HG03558 (cell line): Measurements from ENCODE around the gene USP17L25.
"Not testable (repeated sequence)": the region's sequence is repeated elsewhere in the genome, so short reads cannot be mapped to it uniquely, and the experiment has no call there.

ENCODE experiments used
- ATAC-seq: cut with Tn5 transposase; IDR thresholded peaks from one replicate; pipeline ENCODE4 v1.9.1; 2021; ENCODE audit warnings: moderate number of reproducible peaks; ENCODE audit not compliant: unreplicated experiment; ENCODE audit errors: extremely low read depth

Gene USP17L25, protein sequence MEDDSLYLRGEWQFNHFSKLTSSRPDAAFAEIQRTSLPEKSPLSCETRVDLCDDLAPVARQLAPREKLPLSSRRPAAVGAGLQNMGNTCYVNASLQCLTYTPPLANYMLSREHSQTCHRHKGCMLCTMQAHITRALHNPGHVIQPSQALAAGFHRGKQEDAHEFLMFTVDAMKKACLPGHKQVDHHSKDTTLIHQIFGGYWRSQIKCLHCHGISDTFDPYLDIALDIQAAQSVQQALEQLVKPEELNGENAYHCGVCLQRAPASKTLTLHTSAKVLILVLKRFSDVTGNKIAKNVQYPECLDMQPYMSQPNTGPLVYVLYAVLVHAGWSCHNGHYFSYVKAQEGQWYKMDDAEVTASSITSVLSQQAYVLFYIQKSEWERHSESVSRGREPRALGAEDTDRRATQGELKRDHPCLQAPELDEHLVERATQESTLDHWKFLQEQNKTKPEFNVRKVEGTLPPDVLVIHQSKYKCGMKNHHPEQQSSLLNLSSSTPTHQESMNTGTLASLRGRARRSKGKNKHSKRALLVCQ

DNA sequence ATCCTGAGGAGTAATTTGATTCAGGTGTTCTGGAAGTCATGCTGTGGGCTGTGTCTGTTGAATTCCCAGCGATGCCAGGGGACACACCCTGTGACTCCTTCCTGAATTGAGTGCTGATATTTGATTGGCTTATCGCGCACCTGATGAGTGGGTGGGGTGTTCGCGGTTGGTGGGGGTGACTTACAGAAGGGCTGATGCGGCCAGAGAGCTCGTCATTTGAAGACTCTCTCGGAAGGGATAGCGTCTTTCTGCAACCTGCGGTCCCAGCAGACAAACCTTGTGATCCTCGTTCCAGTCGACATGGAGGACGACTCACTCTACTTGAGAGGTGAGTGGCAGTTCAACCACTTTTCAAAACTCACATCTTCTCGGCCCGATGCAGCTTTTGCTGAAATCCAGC lies at the start of gene USP17L25:
Gene USP17L25 (plus strand): TSS at position 301 of the 400 bp plus-strand sequence. CDS start 0 bp downstream, at position 301.
- ATAC-seq = not testable (repeated sequence)

DNA sequence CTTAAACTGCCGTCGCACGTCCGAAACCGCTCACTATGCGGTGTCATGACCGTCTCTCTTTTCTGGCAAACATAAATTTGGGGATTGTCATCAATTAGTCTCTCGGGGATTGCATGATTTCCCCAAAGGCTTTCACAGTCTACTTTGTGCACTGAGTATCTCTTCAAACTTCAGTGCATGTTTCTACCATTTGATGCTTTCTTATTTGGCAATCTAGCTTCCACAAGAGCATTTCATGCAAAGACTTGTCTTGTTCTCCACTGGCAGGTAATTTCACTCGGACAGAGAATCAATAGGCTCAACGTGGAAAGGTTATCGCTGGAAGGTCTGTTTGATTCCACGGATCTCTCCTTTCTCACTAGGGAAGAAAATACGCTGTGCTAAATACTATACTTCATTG lies 5.5 kb upstream of the USP17L25 start:
- not testable (repeated sequence) for ATAC-seq

DNA sequence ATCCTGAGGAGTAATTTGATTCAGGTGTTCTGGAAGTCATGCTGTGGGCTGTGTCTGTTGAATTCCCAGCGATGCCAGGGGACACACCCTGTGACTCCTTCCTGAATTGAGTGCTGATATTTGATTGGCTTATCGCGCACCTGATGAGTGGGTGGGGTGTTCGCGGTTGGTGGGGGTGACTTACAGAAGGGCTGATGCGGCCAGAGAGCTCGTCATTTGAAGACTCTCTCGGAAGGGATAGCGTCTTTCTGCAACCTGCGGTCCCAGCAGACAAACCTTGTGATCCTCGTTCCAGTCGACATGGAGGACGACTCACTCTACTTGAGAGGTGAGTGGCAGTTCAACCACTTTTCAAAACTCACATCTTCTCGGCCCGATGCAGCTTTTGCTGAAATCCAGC lies 4.8 kb upstream of the USP17L25 start, which contains the start of gene USP17L24:
Gene USP17L24 (plus strand): TSS at position 301 of the 400 bp plus-strand sequence. CDS start 0 bp downstream, at position 301.
- not testable (repeated sequence) for ATAC-seq

DNA sequence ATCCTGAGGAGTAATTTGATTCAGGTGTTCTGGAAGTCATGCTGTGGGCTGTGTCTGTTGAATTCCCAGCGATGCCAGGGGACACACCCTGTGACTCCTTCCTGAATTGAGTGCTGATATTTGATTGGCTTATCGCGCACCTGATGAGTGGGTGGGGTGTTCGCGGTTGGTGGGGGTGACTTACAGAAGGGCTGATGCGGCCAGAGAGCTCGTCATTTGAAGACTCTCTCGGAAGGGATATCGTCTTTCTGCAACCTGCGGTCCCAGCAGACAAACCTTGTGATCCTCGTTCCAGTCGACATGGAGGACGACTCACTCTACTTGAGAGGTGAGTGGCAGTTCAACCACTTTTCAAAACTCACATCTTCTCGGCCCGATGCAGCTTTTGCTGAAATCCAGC lies 4.6 kb downstream of the USP17L25 start, which contains the start of gene USP17L26:
Gene USP17L26 (plus strand): TSS at position 301 of the 400 bp plus-strand sequence. CDS start 0 bp downstream, at position 301.
- ATAC-seq = not testable (repeated sequence)

DNA sequence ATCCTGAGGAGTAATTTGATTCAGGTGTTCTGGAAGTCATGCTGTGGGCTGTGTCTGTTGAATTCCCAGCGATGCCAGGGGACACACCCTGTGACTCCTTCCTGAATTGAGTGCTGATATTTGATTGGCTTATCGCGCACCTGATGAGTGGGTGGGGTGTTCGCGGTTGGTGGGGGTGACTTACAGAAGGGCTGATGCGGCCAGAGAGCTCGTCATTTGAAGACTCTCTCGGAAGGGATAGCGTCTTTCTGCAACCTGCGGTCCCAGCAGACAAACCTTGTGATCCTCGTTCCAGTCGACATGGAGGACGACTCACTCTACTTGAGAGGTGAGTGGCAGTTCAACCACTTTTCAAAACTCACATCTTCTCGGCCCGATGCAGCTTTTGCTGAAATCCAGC lies 9.4 kb downstream of the USP17L25 start, which contains the start of gene USP17L5:
Gene USP17L5 (plus strand): TSS at position 301 of the 400 bp plus-strand sequence. CDS start 0 bp downstream, at position 301.
- not testable (repeated sequence) for ATAC-seq

DNA sequence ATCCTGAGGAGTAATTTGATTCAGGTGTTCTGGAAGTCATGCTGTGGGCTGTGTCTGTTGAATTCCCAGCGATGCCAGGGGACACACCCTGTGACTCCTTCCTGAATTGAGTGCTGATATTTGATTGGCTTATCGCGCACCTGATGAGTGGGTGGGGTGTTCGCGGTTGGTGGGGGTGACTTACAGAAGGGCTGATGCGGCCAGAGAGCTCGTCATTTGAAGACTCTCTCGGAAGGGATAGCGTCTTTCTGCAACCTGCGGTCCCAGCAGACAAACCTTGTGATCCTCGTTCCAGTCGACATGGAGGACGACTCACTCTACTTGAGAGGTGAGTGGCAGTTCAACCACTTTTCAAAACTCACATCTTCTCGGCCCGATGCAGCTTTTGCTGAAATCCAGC lies 14.1 kb downstream of the USP17L25 start, which contains the start of gene USP17L27:
Gene USP17L27 (plus strand): TSS at position 301 of the 400 bp plus-strand sequence. CDS start 0 bp downstream, at position 301.
- not testable (repeated sequence) for ATAC-seq

DNA sequence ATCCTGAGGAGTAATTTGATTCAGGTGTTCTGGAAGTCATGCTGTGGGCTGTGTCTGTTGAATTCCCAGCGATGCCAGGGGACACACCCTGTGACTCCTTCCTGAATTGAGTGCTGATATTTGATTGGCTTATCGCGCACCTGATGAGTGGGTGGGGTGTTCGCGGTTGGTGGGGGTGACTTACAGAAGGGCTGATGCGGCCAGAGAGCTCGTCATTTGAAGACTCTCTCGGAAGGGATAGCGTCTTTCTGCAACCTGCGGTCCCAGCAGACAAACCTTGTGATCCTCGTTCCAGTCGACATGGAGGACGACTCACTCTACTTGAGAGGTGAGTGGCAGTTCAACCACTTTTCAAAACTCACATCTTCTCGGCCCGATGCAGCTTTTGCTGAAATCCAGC lies 18.9 kb downstream of the USP17L25 start, which contains the start of gene USP17L28:
Gene USP17L28 (plus strand): TSS at position 301 of the 400 bp plus-strand sequence. CDS start 0 bp downstream, at position 301.
- ATAC-seq = not testable (repeated sequence)

DNA sequence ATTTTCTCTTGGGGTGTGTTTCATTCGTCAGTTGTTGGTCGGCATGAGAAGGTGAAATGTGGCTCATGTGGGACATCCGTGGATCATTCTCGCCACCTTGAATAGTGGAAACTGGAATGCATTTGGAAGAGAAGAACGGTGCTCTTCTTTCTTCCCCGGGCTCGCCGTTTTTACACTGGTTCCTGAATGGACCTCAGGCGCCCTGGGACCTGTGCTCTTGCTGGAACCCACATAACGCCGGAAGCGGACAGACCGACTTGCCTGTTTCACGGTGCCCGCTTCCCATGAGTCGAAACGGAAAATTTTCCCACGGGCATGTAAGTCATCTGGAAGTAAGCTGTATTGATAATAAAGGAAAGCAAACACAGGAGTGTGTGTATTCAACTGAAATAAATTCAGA lies 21.2 kb downstream of the USP17L25 start:
- ATAC-seq = not testable (repeated sequence)

DNA sequence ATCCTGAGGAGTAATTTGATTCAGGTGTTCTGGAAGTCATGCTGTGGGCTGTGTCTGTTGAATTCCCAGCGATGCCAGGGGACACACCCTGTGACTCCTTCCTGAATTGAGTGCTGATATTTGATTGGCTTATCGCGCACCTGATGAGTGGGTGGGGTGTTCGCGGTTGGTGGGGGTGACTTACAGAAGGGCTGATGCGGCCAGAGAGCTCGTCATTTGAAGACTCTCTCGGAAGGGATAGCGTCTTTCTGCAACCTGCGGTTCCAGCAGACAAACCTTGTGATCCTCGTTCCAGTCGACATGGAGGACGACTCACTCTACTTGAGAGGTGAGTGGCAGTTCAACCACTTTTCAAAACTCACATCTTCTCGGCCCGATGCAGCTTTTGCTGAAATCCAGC lies 23.6 kb downstream of the USP17L25 start, which contains the start of gene USP17L29:
Gene USP17L29 (plus strand): TSS at position 301 of the 400 bp plus-strand sequence. CDS start 0 bp downstream, at position 301.
- not testable (repeated sequence) for ATAC-seq

DNA sequence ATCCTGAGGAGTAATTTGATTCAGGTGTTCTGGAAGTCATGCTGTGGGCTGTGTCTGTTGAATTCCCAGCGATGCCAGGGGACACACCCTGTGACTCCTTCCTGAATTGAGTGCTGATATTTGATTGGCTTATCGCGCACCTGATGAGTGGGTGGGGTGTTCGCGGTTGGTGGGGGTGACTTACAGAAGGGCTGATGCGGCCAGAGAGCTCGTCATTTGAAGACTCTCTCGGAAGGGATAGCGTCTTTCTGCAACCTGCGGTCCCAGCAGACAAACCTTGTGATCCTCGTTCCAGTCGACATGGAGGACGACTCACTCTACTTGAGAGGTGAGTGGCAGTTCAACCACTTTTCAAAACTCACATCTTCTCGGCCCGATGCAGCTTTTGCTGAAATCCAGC lies 33.1 kb downstream of the USP17L25 start, which contains the start of gene USP17L30:
Gene USP17L30 (plus strand): TSS at position 301 of the 400 bp plus-strand sequence. CDS start 0 bp downstream, at position 301.
- ATAC-seq = not testable (repeated sequence)

DNA sequence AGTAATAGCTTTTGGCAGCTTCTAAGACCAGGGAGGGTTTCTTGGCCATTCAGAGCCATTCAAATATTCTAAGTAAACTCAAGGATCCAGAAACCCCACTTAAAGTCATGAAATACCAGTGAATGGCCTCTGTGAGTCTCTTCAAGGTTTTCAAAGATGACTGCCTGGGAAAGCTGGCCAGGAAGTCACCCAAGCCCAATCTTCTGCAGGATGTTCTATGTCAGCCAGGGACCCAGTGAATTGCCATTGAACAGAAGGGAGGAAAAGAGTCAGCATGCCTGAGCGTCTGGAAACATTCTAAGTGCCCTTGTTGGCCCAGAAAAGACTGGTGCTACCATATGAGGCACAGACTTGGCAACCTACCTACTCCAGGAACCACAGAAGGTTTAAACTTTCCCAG lies 50.2 kb downstream of the USP17L25 start:
- ATAC-seq = not testable (repeated sequence)
